GDM1 (cell line): ENCODE data around the gene CLEC20A.
A peak's percentile ranks its signal among the peaks of the same experiment; 100 is the strongest.

Source experiments
- DNase-seq: peaks from one replicate; lab custom pipeline; 2025; lab: John Stamatoyannopoulos, UW

CLEC20A gene

GRCh38 chr1:178496410-178497135 lies at the start of gene CLEC20A:
TSS of gene CLEC20A (minus strand) at chr1:178496964. CDS start at chr1:178496939, 25 bp downstream.
- DNase-seq: no peak

GRCh38 chr1:178544531-178544930 lies 47.8 kb upstream of the CLEC20A start:
- no peak for DNase-seq

- no peak for DNase-seq
These were observed 46.5 kb upstream of the CLEC20A start for GRCh38 chr1:178543290-178543607.

- peak; percentile 76 for DNase-seq
These were observed 46.0 kb upstream of the CLEC20A start for GRCh38 chr1:178542554-178543289.

- DNase-seq: peak; percentile 36
These were observed 45.2 kb upstream of the CLEC20A start for GRCh38 chr1:178541829-178542553.

- no peak for DNase-seq
These were observed 44.6 kb upstream of the CLEC20A start for GRCh38 chr1:178541379-178541778.

GRCh38 chr1:178540646-178541045 lies 43.9 kb upstream of the CLEC20A start:
- no peak for DNase-seq

- DNase-seq: no peak
These were observed 43.4 kb upstream of the CLEC20A start for GRCh38 chr1:178540204-178540603.

GRCh38 chr1:178539291-178539690 lies 42.5 kb upstream of the CLEC20A start:
- DNase-seq: no peak

GRCh38 chr1:178538192-178538916 lies 41.6 kb upstream of the CLEC20A start:
- no peak for DNase-seq

- no peak for DNase-seq
These were observed 40.8 kb upstream of the CLEC20A start for GRCh38 chr1:178537382-178538090.

- no peak for DNase-seq
These were observed 40.1 kb upstream of the CLEC20A start for GRCh38 chr1:178536844-178537371.

- no peak for DNase-seq
These were observed 39.6 kb upstream of the CLEC20A start for GRCh38 chr1:178536329-178536728.

GRCh38 chr1:178534137-178534868 lies 37.5 kb upstream of the CLEC20A start:
- DNase-seq: no peak

- no peak for DNase-seq
These were observed 36.6 kb upstream of the CLEC20A start for GRCh38 chr1:178533121-178533946.

GRCh38 chr1:178532392-178532791 lies 35.6 kb upstream of the CLEC20A start:
- peak; percentile 35 for DNase-seq

- no peak for DNase-seq
These were observed 35.1 kb upstream of the CLEC20A start for GRCh38 chr1:178531887-178532286.

- no peak for DNase-seq
These were observed 33.7 kb upstream of the CLEC20A start for GRCh38 chr1:178530502-178530901.

GRCh38 chr1:178530037-178530402 lies 33.3 kb upstream of the CLEC20A start:
- DNase-seq: no peak
